ENCODE measurements around the gene GAB2.

GRCh38 chr11:78395597-78395996 lies 22.0 kb downstream of the GAB2 start:
- TF ChIP-seq CTCF (IDR thresholded peaks at IDR 0.05) (no peak), POLR2A (IDR thresholded peaks at IDR 0.05) (no peak)

Measured in adrenal gland (tissue), 5 donors.